PC-3 (cell line): ENCODE data around the gene DNAH5. TPM values are rescaled to one million over a fixed set of nuclear protein-coding genes. Genes with fewer than 3 reads are reported as not detected.

ENCODE experiments used
- ATAC-seq: fragments of 200-7000 bp; cut with Tn5 transposase; 2 replicates; pipeline ENCODE4 v1.9.1; 2020; ENCODE audit warnings: mild to moderate bottlenecking, moderate library complexity
- BruUV-seq: library from RNA; stranded (reverse); fragments of 400-500 nt; replicated peaks from 2 replicates; lab custom pipeline; 2021; lab: Mats Ljungman, UMichigan
- CTCF ChIA-PET: fragments of 300-600 bp; sonication (Branson Sonifier 250); formaldehyde crosslinking; loops from one replicate; lab custom pipeline; 2022; ENCODE audit warnings: antibody characterized with exemption; lab: Charles Lee
- POLR2A ChIA-PET: fragments of 300-600 bp; sonication (Branson Sonifier 250); formaldehyde crosslinking; loops from one replicate; lab custom pipeline; 2022; ENCODE audit warnings: antibody characterized with exemption; ENCODE audit not compliant: unreplicated experiment; lab: Charles Lee
- DNase-seq: peaks from one replicate; pipeline ENCODE4 v3.0.0-alpha.2; 2015
- H2AFZ ChIP-seq: fragments of 300-600 bp; sonication (generic); 2 replicates; pipeline ENCODE4 v1.6.0; 2016; ENCODE audit warnings: antibody characterized with exemption, low read length
- H3F3A ChIP-seq: fragments of 300-600 bp; sonication (generic); one replicate; pipeline ENCODE4 v1.6.0; 2017; ENCODE audit warnings: antibody characterized with exemption, low read length, control low read depth, mild to moderate bottlenecking; ENCODE audit not compliant: unreplicated experiment
- H3K27ac ChIP-seq: fragments of 300-600 bp; sonication (generic); 2 replicates; pipeline ENCODE4 v1.5.1; 2016; ENCODE audit warnings: mild to moderate bottlenecking, low read length
- H3K27me3 ChIP-seq: fragments of 300-600 bp; sonication (generic); 2 replicates; pipeline ENCODE4 v1.6.1; 2016; ENCODE audit warnings: low read length, mixed read lengths
- H3K36me3 ChIP-seq: fragments of 300-600 bp; sonication (generic); 2 replicates; pipeline ENCODE4 v1.6.1; 2016; ENCODE audit warnings: low read depth, mixed run types, low read length, mixed read lengths
- H3K4me1 ChIP-seq: fragments of 300-600 bp; sonication (generic); 2 replicates; pipeline ENCODE4 v1.5.1; 2016; ENCODE audit warnings: low read length; ENCODE audit not compliant: insufficient read depth
- H3K4me2 ChIP-seq: fragments of 300-600 bp; sonication (generic); 2 replicates; pipeline ENCODE4 v1.6.0; 2016; ENCODE audit warnings: low read length
- H3K4me3 ChIP-seq: fragments of 300-600 bp; sonication (generic); 2 replicates; pipeline ENCODE4 v1.5.1; 2016; ENCODE audit warnings: mild to moderate bottlenecking, low read length, mixed read lengths
- H3K79me2 ChIP-seq: fragments of 300-600 bp; sonication (generic); 2 replicates; pipeline ENCODE4 v1.6.1; 2017; ENCODE audit warnings: low read length, mixed read lengths
- H3K9ac ChIP-seq: fragments of 300-600 bp; sonication (generic); 2 replicates; pipeline ENCODE4 v1.6.0; 2016; ENCODE audit warnings: mild to moderate bottlenecking, low read length
- H3K9me2 ChIP-seq: fragments of 300-600 bp; sonication (generic); replicated peaks from 2 replicates; pipeline ENCODE4 v1.6.1; 2016; ENCODE audit warnings: mixed run types, low read length, mixed read lengths
- H3K9me3 ChIP-seq: fragments of 300-600 bp; sonication (generic); 2 replicates; pipeline ENCODE4 v1.6.1; 2016; ENCODE audit warnings: low read length, mixed read lengths
- H4K20me1 ChIP-seq: fragments of 300-600 bp; sonication (generic); 2 replicates; pipeline ENCODE4 v1.6.1; 2016; ENCODE audit warnings: low read length, mixed read lengths
- EZH2 ChIP-seq: fragments of 300-600 bp; sonication (generic); IDR thresholded peaks from one replicate; pipeline ENCODE4 v1.6.1; 2017; ENCODE audit warnings: antibody characterized with exemption, mild to moderate bottlenecking, low read length; ENCODE audit not compliant: unreplicated experiment
- EZH2phosphoT487 ChIP-seq: fragments of 300-600 bp; sonication (generic); IDR thresholded peaks from 2 replicates; pipeline ENCODE4 v1.6.1; 2018; ENCODE audit warnings: mild to moderate bottlenecking, antibody characterized with exemption, low read length, borderline replicate concordance
- intact Hi-C: fragments of 100-400 bp; cut with micrococcal nuclease; formaldehyde crosslinking; loops from 2 replicates; pipeline ENCODE4 v1.9.0; 2023
- total RNA-seq: library from RNA; depleted of rRNA; stranded (reverse); fragments of >200 nt; gene quantifications from 2 replicates; pipeline ENCODE4 v1.2.3, GENCODE V29; 2014
- TF ChIP-seq, protein P1 (sequence below): fragments of 300-600 bp; sonication (generic); conservative IDR thresholded peaks from 2 replicates; pipeline ENCODE4 v1.5.1; 2017; ENCODE audit warnings: antibody characterized with exemption, low read depth, mild to moderate bottlenecking, low read length

DNAH5 gene
- total RNA-seq, 1 experiment from 2014 or later: 3.5 TPM

DNA sequence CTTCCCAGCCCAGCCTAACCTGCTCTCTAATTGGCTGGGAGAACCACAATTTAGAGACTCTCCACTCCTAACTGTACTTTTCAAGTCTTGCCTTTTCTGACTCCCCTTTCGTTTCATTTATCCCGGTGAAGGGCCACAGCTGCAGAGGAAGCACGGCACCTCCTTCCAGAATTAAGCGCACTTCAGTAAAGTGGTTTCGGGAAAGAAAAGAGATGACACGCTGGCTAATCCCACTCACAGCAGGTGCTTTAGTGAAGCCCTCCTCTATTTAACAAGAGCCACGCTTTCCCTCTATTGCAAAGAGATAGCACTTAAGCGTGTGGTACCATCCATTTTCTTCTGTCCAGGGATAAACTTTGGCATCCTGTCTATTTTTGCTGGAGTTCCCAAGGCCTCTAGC, 4.8 kb downstream of the DNAH5 start:
- H3K79me2 ChIP-seq: no peaks in the 10 kb centered on the region
- H2AFZ ChIP-seq: no peak overlapping the region
- H3K4me1 ChIP-seq: peaks cover 10% of the 10 kb centered on the region
- BruUV-seq: no TSS peak
- no peaks in the 10 kb centered on the region for H3F3A ChIP-seq
- TF ChIP-seq, protein P1, sequence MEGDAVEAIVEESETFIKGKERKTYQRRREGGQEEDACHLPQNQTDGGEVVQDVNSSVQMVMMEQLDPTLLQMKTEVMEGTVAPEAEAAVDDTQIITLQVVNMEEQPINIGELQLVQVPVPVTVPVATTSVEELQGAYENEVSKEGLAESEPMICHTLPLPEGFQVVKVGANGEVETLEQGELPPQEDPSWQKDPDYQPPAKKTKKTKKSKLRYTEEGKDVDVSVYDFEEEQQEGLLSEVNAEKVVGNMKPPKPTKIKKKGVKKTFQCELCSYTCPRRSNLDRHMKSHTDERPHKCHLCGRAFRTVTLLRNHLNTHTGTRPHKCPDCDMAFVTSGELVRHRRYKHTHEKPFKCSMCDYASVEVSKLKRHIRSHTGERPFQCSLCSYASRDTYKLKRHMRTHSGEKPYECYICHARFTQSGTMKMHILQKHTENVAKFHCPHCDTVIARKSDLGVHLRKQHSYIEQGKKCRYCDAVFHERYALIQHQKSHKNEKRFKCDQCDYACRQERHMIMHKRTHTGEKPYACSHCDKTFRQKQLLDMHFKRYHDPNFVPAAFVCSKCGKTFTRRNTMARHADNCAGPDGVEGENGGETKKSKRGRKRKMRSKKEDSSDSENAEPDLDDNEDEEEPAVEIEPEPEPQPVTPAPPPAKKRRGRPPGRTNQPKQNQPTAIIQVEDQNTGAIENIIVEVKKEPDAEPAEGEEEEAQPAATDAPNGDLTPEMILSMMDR: no peak
- H3K27ac ChIP-seq: no peak overlapping the region
- intact Hi-C loops: no loop called here
- no peaks in the 10 kb centered on the region for H4K20me1 ChIP-seq
- POLR2A ChIA-PET: no interaction called here
- H3K27me3 ChIP-seq: no peaks in the 10 kb centered on the region
- H3K9me3 ChIP-seq: no peaks in the 10 kb centered on the region
- H3K4me3 ChIP-seq: no peak overlapping the region
- H3K9ac ChIP-seq: no peak overlapping the region
- ATAC-seq (no peak), DNase-seq (no peak)
- CTCF ChIA-PET: no interaction called here
- H3K36me3 ChIP-seq: no peaks in the 10 kb centered on the region
- no peak overlapping the region for H3K4me2 ChIP-seq
- H3K9me2 ChIP-seq: no peaks in the 10 kb centered on the region

DNA sequence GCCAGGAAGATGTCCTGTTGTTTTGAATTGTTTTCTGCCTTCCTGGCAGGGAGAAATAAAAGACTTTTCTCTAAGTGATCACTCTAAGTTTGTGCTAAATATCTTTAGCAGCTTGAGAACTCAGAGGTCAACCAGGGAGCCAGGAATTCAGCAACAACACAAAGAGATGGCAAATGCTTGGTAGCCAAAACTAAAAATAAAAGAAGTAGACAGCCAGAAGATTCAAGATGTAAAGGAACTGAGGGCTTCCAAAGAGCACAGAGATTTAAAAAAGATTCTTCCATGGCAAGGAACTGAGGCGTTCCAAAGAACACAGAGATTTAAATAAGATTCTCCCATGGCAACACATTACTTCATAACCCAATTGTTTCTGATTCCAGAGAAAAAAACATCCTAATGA, 9.6 kb downstream of the DNAH5 start:
- Histone ChIP-seq H2AFZ (no peak overlapping the region), H3F3A (no peaks in the 10 kb centered on the region), H3K4me2 (no peak overlapping the region), H3K9me2 (no peaks in the 10 kb centered on the region), H3K27ac (no peak overlapping the region), H3K79me2 (no peaks in the 10 kb centered on the region), H3K4me1 (no peaks in the 10 kb centered on the region), H3K9me3 (peaks cover 5% of the 10 kb centered on the region; the same call in 1 of the 2 replicates), H4K20me1 (no peaks in the 10 kb centered on the region), H3K27me3 (no peaks in the 10 kb centered on the region), H3K4me3 (no peak overlapping the region), H3K9ac (no peak overlapping the region), H3K36me3 (no peaks in the 10 kb centered on the region)
- POLR2A ChIA-PET: interaction anchor here (0.6 kb wide), 1 partner anchor 77 kb away, joined by 3 read pairs; no protein-coding TSS in a partner anchor
- CTCF ChIA-PET: no interaction called here
- intact Hi-C loops: no loop called here
- BruUV-seq: no TSS peak
- DNase-seq (no peak), ATAC-seq (no peak)
- TF ChIP-seq EZH2 (no peak), EZH2phosphoT487 (no peak)
- TF ChIP-seq, protein P1: no peak

DNA sequence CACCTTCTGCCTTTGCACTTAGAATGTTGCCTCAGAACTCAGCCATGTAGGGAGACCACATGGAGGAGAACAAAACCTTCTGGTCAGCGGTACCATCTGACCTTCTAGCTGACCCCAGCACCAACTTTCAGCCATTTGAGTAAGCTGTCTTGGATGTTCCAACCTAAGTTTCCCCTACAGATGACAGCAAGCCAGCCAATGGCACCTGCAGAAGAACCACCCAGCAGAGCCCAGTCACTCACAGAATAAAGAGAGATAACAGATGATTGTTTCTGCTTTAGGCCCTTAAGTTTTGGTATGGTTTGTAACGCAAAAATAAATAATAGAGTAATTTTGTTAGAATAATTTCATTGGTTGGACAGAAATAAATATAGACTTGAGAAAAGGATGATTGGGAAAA, 10.4 kb downstream of the DNAH5 start:
- Histone ChIP-seq H3F3A (no peaks in the 10 kb centered on the region), H3K27ac (no peak overlapping the region), H3K4me2 (no peak overlapping the region), H3K79me2 (no peaks in the 10 kb centered on the region), H3K4me1 (no peaks in the 10 kb centered on the region), H3K36me3 (no peaks in the 10 kb centered on the region), H3K27me3 (no peaks in the 10 kb centered on the region), H4K20me1 (no peaks in the 10 kb centered on the region), H3K9me3 (peaks cover 5% of the 10 kb centered on the region; the same call in 1 of the 2 replicates), H3K9ac (no peak overlapping the region), H2AFZ (no peak overlapping the region), H3K4me3 (no peak overlapping the region), H3K9me2 (no peaks in the 10 kb centered on the region)
- BruUV-seq: no TSS peak
- ChIA-PET POLR2A (no interaction called here), CTCF (no interaction called here)
- intact Hi-C loops: no loop called here
- DNase-seq: no peak
- TF ChIP-seq EZH2phosphoT487 (no peak), EZH2 (no peak)
- TF ChIP-seq, protein P1: no peak
- ATAC-seq: no peak
